KMS-11 (cell line): ENCODE results near the gene PEX14.
A peak's percentile ranks its signal among the peaks of the same experiment; 100 is the strongest.

Source experiments
- H2AFZ ChIP-seq: fragments of 200-600 bp; sonication (generic); 2 replicates; pipeline ENCODE4 v1.6.1; 2016; ENCODE audit warnings: antibody characterized with exemption, mixed run types, low read depth
- H3K27ac ChIP-seq: fragments of 200-600 bp; sonication (generic); 2 replicates; pipeline ENCODE4 v1.6.1; 2016; ENCODE audit warnings: mild to moderate bottlenecking, mixed run types
- H3K27me3 ChIP-seq: fragments of 200-600 bp; sonication (generic); 2 replicates; pipeline ENCODE4 v1.6.1; 2017; ENCODE audit warnings: mild to moderate bottlenecking, low read depth, mixed run types, moderate library complexity; ENCODE audit not compliant: insufficient read depth
- H3K36me3 ChIP-seq: fragments of 200-600 bp; sonication (generic); 2 replicates; pipeline ENCODE4 v1.6.1; 2017; ENCODE audit warnings: mild to moderate bottlenecking, mixed run types; ENCODE audit not compliant: insufficient read depth
- H3K4me1 ChIP-seq: fragments of 200-600 bp; sonication (generic); 2 replicates; pipeline ENCODE4 v1.6.1; 2016; ENCODE audit warnings: mild to moderate bottlenecking, low read depth, mixed run types; ENCODE audit not compliant: poor library complexity, severe bottlenecking
- H3K4me2 ChIP-seq: fragments of 200-600 bp; sonication (generic); 2 replicates; pipeline ENCODE4 v1.7.0; 2016; ENCODE audit warnings: mild to moderate bottlenecking, mixed run types
- H3K4me3 ChIP-seq: fragments of 200-600 bp; sonication (generic); IDR thresholded peaks from 2 replicates; pipeline ENCODE4 v1.6.1; 2017; ENCODE audit warnings: low read depth, low read length, mixed read lengths; ENCODE audit not compliant: insufficient read depth
- H3K79me2 ChIP-seq: fragments of 200-600 bp; sonication (generic); 2 replicates; pipeline ENCODE4 v1.6.1; 2016; ENCODE audit warnings: low read depth, mixed run types; ENCODE audit not compliant: insufficient read depth
- H3K9ac ChIP-seq: fragments of 200-600 bp; sonication (generic); 2 replicates; pipeline ENCODE4 v1.6.1; 2016; ENCODE audit warnings: mild to moderate bottlenecking, mixed run types
- H4K20me1 ChIP-seq: fragments of 200-600 bp; sonication (generic); 2 replicates; pipeline ENCODE4 v1.6.1; 2016; ENCODE audit warnings: mild to moderate bottlenecking, mixed run types; ENCODE audit not compliant: insufficient read depth
- CTCF ChIP-seq: fragments of 200-600 bp; sonication (generic); conservative IDR thresholded peaks from 2 replicates; pipeline ENCODE4 v1.6.1; 2017; ENCODE audit warnings: low read depth, mild to moderate bottlenecking, antibody characterized with exemption, low read length, moderate library complexity, mixed read lengths

Gene PEX14

GRCh38 chr1:10511494-10511885 lies 36.7 kb downstream of the PEX14 start:
- Histone ChIP-seq H4K20me1 (no peaks in the 10 kb centered on the region), H3K4me2 (no peak overlapping the region), H3K9ac (no peak overlapping the region), H3K4me3 (no peak overlapping the region), H3K79me2 (no peaks in the 10 kb centered on the region; the same call in 1 of the 2 replicates), H3K4me1 (no peaks in the 10 kb centered on the region), H2AFZ (no peak overlapping the region), H3K27me3 (no peaks in the 10 kb centered on the region), H3K27ac (no peak overlapping the region), H3K36me3 (no peaks in the 10 kb centered on the region; the same call in 1 of the 2 replicates)
- no peak for TF ChIP-seq CTCF

GRCh38 chr1:10513199-10513598 lies 38.4 kb downstream of the PEX14 start:
- no peaks in the 10 kb centered on the region for H3K4me1 ChIP-seq
- H3K27ac ChIP-seq, result no peak overlapping the region
- no peak for TF ChIP-seq CTCF

DNA sequence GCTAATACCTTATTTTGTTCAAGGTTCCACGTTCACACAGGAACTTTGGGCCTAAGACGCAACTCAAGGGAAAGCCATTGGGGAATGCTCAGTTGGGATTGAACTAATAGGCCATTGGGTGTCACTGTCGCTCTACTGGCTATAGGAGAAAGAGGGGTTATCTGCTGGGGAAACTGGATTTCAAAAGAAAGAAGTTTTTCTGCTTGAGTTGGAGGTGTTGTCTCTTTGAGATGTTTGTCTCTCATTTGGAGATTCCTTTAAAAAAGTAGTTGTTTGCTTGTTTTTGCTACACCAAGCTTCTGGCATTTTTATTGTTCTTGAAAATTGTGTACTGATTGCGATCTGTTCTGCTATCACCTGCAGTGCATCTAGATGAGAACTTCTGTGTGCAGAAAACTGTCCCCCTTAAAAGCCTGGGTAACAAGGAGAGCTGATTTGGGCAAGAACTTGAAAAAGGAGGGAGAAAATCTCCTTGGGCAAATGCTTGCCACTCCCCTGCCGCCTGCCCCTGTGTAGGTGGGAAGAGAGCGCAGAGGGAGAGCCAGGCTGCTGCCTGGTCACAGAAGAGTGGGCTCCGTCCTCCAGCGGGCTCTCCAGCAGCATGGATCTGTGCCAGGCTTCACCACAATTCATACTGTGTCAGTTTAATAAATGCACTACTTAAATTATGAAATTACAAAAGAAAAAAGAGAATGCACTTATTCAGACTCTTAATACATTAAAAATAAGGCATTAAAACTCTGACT lies 39.9 kb downstream of the PEX14 start:
- Histone ChIP-seq H3K4me2 (no peak overlapping the region), H3K4me3 (no peak overlapping the region), H3K27me3 (no peaks in the 10 kb centered on the region), H3K79me2 (no peaks in the 10 kb centered on the region; the same call in 1 of the 2 replicates), H4K20me1 (no peaks in the 10 kb centered on the region), H3K27ac (no peak overlapping the region), H3K9ac (no peak overlapping the region), H3K4me1 (no peaks in the 10 kb centered on the region), H2AFZ (no peak overlapping the region), H3K36me3 (no peaks in the 10 kb centered on the region; the same call in 1 of the 2 replicates)
- 0 out of 2 replicates have a peak, but pooled peaks have one; percentile 21 for TF ChIP-seq CTCF

More at GRCh38 chr1:10513199-10513598, 38.4 kb downstream of the PEX14 start:
- Histone ChIP-seq H3K4me2 (no peak overlapping the region), H4K20me1 (no peaks in the 10 kb centered on the region), H3K9ac (no peak overlapping the region), H3K36me3 (no peaks in the 10 kb centered on the region; the same call in 1 of the 2 replicates), H2AFZ (no peak overlapping the region), H3K4me3 (no peak overlapping the region), H3K79me2 (no peaks in the 10 kb centered on the region; the same call in 1 of the 2 replicates), H3K27me3 (no peaks in the 10 kb centered on the region)

DNA sequence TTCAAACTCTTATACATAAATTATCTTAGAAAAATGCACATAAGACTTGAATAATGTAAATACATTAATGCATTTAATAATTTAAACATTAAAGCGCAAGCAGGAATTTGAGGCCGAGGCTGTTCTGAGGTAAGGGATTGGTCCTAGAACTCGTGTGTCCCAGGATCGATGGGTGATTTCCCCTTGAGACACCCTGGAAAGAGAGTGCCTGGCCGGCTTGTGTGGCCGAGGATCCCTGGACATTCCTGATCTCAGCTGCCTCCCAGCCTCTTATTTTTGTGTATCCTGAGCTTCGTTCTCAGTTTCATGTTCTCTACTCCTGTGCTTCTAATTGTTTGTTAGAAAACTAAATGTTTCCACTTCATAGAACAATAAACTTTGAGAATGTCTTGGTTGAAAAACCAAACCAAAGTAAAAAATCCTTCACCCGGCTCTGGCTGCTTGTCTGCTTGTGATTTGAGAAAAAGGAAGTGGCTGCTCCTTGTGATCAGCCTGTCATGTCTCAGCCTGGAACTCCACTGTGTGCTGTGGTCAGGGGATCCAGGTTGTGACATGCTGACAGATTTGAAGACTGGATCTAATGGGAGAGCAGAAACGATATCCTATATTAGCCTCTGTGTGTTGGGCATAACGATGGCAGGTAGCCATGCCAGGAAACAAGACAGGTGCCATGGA lies 40.7 kb downstream of the PEX14 start:
- Histone ChIP-seq H3K36me3 (no peaks in the 10 kb centered on the region), H2AFZ (no peak overlapping the region), H3K27me3 (no peaks in the 10 kb centered on the region), H3K4me1 (no peaks in the 10 kb centered on the region), H4K20me1 (no peaks in the 10 kb centered on the region), H3K9ac (no peak overlapping the region), H3K79me2 (no peaks in the 10 kb centered on the region; the same call in 1 of the 2 replicates), H3K4me3 (no peak overlapping the region), H3K27ac (no peak overlapping the region), H3K4me2 (no peak overlapping the region)
- TF ChIP-seq CTCF, result no peak
